CD4-positive, alpha-beta T cell treated with Interferon gamma for 1 hour (primary cell): ENCODE data around the gene AKT3.

ENCODE experiments used
- DNase-seq: peaks from one replicate; pipeline ENCODE4 v3.0.0-alpha.2; 2020

The AKT3 gene

GRCh38 chr1:243482141-243483022 lies 367.7 kb downstream of the AKT3 start:
- DNase-seq: no peak

DNA sequence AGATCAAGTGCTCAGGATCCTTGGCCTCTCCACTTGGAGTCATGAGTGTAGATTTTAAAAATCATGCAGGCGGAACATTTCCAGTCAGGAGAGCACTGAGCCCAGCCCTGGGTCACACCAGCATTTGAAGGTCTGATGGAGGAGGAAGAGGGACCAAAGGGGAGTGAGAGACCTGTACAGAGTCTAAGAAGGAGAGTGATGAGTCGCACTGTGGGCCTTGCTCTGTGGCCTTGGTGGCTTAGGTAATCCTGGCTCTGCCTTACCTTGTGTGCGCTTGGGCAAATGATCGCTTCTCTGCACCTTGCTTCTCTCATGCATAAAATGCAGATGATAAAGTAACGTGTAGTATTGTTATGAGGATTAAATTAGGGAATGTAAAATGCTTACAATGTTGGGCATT lies 368.9 kb downstream of the AKT3 start:
- no peak for DNase-seq

- no peak for DNase-seq
Measured at GRCh38 chr1:243477731-243478290, 372.2 kb downstream of the AKT3 start.

GRCh38 chr1:243475966-243476365 lies 374.1 kb downstream of the AKT3 start:
- no peak for DNase-seq

GRCh38 chr1:243474906-243475305 lies 375.1 kb downstream of the AKT3 start:
- no peak for DNase-seq

- DNase-seq: no peak
Measured at GRCh38 chr1:243474136-243474881, 375.7 kb downstream of the AKT3 start.

- no peak for DNase-seq
Measured at GRCh38 chr1:243473227-243474135, 376.6 kb downstream of the AKT3 start.

- no peak for DNase-seq
Measured at GRCh38 chr1:243471754-243472745, 378.0 kb downstream of the AKT3 start.

DNA sequence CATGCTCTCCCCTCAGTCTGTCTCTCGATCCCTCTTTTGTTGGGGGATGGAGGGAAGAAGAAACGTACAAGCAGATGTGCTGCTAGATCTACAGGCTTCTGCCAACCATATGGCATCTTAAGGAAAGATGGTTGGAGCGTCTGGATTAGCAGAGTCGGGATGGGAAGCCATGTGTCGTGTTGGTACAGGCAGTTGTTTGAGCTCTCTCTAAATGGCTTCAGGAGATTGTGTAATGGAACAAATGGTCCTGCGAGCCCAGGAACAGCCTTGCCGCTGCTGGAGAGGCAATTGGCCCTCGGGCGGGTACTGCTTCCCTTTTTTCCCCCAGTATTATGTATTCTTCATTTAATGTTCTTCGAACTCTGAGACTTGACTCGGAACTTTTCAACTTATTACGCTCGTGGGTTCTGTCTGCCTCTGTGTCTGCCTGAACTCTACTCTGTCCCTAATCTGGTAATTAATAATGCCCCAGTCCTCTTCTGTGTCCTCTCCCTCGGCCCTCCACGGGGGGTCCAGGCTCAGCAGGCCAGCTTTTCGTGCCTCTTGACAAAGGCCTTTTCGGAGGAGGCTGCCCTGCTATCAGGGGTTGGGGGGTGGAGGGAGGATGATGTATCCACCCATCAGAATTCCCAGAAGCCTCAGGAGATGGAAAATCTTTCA lies 378.9 kb downstream of the AKT3 start:
- DNase-seq: no peak

- no peak for DNase-seq
Measured at GRCh38 chr1:243470502-243470901, 379.5 kb downstream of the AKT3 start.

- no peak for DNase-seq
Measured at GRCh38 chr1:243469497-243469896, 380.5 kb downstream of the AKT3 start.

DNA sequence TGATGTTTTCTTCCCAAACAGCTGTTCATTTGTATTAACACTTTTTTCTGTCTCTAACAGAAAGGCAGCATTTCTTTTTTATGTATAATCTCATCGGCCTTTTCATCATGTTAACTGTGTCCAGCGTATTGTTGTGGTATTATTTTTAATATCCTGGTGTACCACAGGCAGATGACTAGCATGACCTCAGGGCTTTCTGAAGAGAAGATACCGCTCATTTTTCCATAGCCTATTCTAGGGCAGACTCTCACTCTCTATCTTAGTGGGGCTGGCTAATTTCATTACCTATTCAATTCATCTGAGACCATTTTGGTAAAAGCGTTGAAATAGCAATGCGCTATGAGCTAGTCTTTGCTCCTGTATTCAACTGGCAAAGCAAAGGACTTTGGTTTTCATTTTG lies 384.3 kb downstream of the AKT3 start:
- no peak for DNase-seq

DNA sequence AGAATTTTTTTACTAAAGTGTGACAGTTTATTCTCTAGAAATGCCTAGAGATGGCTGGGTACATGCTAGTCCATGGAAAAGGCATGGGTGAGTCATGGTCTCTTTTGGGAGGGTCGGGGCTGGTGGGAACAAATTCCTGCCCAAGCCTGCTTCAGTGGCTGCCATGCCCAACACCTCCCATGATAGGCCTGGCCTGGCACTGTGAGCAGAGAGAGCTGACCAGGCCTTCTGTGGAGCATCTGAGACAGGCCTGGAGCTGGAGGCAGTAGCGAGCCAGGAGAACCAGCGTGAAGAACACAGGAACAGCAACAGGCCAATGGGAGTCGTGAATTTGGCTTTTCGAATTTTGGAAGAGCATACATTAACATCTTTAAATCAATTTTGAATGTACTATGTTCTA lies 385.0 kb downstream of the AKT3 start:
- no peak for DNase-seq

GRCh38 chr1:243462929-243463697 lies 386.9 kb downstream of the AKT3 start:
- no peak for DNase-seq

DNA sequence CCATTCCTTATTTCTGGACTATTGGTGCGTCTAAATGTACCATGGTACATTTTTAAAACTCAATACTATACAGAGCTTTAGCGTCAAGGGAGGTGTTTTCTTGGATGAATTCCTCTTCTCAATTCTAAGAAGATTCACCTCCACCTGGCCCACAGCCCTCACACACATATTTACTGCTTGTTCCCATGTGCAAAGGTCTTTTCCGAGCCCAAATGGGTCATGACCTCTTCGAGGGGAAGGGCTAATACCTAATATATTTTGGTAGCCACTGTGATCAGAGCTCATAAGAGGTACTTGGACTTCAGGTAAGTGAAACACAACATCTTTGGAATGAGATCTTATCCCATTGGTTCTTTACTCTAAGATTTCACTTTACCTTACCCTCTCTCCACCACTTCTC lies 388.3 kb downstream of the AKT3 start:
- no peak for DNase-seq

- DNase-seq: no peak
Measured at GRCh38 chr1:243459059-243459458, 391.0 kb downstream of the AKT3 start.

GRCh38 chr1:243457363-243457982 lies 392.6 kb downstream of the AKT3 start:
- DNase-seq: no peak

DNA sequence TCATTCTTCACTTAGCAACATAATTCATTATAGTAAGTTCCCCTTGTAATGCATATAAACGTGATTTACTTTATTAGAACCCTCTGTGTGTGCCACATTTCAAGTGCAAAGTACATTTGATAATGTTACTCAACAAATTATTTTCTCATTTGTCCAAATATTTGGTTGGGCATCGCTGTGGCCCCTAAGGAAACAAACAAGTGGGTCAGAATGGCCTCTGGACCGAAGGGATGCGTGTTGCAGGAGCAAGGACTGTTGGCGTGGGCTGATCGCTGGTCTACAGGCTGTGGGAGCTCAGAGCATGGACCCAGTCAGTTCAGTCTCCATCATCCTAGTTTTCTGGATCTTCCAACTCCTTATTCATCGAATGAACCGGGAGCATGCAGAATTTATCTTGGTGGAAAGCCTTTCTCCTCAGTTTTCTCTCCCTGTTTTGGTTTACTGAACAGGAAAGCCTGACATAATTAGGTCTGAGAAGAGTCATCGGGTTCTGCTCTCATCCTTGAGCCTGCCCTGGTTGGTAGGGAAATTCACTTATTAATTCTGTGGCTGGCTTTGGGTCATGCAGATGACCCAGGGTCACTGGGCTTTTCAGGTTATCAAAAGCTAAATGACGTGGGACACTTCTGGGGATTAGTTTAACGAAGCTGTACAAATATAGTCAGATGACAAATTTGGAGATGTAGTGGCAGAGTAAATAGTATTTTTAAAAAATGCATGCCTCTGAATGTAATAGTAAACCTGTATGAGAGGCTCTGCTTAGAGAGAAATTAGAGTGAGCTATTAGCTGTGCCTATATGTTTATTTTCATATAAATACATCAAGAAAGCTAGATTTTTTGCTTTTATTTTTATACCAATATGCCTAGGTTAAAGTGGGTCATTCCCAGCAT lies 394.0 kb downstream of the AKT3 start:
- no peak for DNase-seq
